ENCODE results near the gene CELSR1.

Gene CELSR1

DNA sequence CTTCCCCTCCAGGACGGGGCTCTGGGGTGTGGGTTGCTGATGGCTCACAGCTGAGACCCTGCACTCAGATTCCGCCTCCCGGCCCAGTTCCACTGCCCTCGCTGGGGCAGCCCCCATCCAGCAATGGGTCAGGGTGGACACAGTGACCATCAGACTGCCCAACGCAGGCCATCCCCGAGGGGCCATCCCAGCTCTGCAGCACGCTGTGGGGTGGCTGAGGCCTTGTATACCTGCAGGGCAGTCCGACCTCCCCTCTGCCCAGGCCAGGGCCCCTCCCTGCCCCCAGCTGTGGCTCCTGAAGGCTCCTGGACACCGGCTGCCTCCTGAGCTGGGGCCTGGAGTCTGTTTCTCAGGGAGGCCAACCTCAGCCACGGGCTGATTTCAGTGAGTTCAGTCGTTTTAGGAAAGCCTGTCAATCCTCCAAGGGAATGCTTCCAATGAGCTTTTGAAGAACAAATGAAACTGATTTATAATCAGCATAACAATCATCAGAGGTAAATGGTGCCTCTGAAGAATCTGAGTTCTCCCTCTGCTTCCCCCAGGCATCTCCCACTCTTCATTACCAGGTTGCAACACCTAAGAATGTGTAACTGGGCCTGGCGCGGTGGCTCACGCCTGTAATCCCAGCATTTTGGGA, 95.1 kb downstream of the CELSR1 start:
- DNase-seq (ENCODE audit: low read depth): no peak

GRCh38 chr22:46439576-46440465, 97.6 kb downstream of the CELSR1 start:
- no peak for DNase-seq (ENCODE audit: low read depth)

DNA sequence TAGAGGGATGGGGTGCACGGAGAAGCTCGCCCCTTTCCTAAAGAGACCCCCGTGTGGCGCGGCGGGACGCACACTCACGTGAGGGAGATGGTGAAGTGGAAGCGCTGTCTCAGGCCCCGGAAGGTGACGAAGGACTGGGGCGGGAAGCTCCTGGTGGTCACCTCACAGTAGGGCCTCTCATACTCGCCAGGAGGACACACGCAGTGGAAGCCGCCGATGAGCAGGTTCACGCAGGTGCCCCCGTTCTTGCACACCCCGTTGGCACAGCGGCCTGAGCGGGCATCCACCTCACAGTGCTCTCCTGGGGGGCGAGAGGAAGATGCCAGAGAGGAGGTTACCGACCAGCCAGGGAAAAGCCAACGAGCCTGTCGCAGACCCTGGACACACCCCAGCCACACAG, 98.3 kb downstream of the CELSR1 start:
- DNase-seq (ENCODE audit: low read depth): no peak

- no peak for DNase-seq (ENCODE audit: low read depth)
Measured at GRCh38 chr22:46437671-46438440, 99.6 kb downstream of the CELSR1 start.

DNA sequence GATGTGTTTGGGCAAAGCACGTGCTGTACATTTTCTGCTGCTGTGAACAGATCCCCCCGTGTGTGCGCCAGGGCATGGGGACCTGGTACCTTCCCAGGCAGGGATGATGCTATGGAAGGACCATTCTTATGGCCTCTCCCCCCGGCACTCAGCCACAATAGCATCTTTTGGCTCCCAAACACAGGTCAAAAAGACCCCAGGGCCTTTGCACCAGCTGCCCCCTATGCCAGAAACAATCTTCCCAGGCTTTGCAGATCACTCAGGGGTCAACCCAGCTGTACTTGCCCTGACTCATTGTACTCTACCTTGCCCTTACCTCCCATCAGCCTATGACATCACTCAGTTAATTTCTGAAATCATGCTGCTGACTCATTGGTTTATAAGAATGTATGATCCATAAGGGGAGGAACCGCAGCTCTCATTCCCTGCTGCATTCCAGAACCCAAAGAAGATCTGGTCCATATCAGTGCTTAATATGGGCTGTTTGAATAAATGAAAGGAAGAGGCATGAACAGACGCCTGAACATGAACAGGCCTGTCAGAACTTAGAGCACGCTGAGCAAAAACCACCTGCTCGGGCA, 100.7 kb downstream of the CELSR1 start:
- no peak for DNase-seq (ENCODE audit: low read depth)

DNA sequence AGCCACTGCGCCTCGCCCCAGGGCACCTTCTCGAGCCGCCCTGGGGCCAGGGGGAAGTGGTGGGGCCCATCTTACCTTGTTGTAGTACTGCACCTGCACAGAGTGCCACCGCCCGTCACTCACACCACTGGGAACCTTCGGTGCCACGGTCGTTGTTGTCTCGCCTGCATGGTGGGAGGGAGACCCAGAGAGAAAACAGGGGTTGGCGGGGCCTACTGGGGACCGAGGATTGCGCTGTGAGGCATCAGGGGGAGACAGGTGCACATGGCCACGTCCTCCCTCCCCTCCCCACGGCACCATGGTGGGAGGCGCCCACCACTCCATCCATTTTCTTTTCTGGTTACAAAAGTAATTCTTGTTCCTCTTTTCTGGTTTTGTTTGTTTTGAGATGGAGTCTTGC, 104.1 kb downstream of the CELSR1 start:
- DNase-seq (ENCODE audit: low read depth): no peak

- DNase-seq (ENCODE audit: low read depth): no peak
Measured at GRCh38 chr22:46432164-46433068, 105.0 kb downstream of the CELSR1 start.

GRCh38 chr22:46430961-46431838, 106.2 kb downstream of the CELSR1 start:
- DNase-seq (ENCODE audit: low read depth): no peak

- DNase-seq (ENCODE audit: low read depth): no peak
Measured at GRCh38 chr22:46429325-46429853, 108.0 kb downstream of the CELSR1 start.

- no peak for DNase-seq (ENCODE audit: low read depth)
Measured at GRCh38 chr22:46428602-46429324, 108.7 kb downstream of the CELSR1 start.

DNA sequence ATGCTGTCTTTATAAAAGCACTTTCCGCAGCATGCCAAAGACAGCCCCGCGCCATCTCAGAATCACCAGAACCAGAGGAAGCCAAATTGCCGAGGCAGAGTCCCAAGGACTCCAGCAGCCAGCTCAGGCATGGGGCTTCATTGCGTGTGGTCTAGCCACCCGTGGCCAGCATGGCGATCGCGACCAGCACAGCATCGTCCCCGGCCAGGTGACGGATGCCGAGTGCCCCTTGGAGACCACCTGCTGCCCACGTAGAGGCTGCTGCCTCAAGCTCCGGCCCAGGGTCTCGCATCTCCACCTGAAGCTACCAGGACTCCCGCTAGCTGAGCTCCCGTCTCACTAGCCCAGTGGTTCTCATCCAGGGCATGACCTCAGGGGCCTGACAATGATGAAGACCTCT, 109.2 kb downstream of the CELSR1 start:
- DNase-seq (ENCODE audit: low read depth): no peak

GRCh38 chr22:46425016-46425415, 112.4 kb downstream of the CELSR1 start:
- DNase-seq (ENCODE audit: low read depth): peak; percentile 30

DNA sequence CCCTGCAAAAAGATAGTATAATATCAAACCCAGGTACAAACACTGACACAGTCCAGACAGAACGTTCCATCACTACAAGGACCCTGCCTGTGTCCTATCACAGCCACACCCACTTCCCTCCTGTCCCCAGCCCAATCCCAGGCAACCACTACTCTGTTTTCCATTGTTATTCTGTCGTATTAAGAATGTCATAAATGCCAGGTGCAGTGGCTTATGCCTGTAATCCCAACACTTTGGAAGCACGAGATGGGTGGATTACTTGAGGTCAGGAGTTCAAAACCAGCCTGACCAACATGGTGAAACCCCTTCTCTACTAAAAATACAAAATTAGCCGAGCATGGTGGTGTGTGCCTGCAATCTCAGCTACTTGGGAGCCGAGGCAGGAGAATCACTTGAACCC, 112.9 kb downstream of the CELSR1 start:
- no peak for DNase-seq (ENCODE audit: low read depth)

GRCh38 chr22:46422896-46423295, 114.5 kb downstream of the CELSR1 start:
- DNase-seq (ENCODE audit: low read depth): no peak

DNA sequence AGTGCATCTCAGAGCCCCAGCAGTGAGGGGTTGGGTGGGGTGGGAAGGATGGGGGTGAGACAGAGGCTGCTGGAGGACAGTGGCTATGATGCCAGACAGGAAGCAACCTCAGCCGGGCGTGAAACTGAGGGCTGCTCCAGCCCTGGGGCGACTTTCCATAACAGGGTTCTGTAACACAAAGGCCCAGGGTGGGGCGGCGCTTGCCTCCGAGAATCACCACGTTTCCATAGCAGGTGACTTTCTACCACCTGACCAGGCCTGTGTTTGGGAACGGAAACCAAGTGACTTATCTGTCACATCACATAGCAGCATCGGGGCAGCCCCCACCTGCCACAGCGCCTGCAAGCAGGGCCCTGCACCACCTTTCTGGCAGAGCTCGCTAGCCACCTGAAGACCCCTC, 116.2 kb downstream of the CELSR1 start:
- no peak for DNase-seq (ENCODE audit: low read depth)

DNA sequence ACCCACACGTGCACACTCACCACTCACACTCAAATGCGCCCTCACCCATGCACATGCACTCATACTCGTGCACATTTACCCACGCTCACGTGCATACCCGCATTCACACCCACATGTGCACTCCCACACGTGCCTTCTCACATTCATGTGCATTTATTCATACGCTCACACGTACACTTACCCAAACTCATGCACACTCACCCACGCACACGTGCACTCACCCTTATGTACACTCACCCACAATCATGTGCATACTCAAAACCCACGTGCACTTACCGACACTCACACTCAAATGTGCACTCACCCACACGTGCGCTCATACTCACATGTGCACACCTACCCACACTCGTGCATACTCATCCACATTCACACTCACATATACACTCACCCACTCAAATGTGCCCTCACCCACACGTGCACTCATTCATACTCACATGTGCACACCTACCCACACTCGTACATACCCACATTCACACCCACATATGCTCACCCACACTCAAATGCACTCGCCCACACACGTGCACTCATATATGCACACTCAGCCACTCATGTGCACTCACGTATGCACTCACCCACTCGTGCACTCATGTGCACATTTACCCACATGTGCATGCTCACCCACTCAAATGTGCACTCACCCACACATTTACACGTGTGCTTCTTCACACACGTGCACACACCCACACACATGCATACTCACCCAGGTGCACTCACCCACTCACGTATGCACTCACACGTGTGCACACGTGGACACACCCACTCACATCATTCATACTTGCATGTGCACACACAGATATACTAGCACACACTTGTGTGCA, 117.5 kb downstream of the CELSR1 start:
- no peak for DNase-seq (ENCODE audit: low read depth)

DNA sequence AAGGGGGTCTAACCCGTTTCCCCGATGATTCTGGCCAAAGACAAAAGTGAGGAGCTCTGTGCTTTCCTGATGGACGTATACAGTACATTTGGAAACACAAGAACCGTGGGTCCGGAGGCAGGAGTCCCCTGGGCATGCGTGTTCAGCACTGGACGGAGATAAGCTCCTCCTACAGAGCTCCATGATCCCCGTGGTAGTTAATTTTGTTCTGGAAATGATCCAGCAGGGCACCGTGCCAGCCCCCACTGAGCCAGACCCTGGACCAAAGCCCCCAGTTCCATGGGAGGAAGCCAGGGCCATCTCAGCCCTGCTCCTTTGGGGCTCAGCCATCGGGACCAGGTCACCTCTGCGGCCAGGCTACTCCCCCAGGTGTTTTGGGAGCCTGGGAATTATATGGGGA, 118.6 kb downstream of the CELSR1 start:
- DNase-seq (ENCODE audit: low read depth): no peak

DNA sequence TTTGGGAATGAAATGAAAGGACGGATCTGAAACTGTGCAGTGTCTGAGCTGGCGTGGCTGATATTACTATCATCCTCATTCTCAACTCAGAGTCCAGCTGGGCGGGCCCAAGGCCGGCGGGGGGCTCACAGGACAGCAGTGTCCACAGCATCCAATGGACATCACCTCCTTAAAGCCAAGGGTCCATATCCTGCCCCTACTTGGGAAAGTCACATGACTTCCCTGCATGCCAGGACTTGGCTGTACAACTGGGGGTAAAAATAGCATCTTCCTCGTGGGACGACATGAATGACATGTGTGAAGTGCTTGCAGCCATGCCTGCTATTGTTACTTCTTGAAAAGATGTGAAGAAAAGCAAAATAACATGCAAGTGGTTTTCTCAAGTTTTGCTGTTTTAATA, 119.7 kb downstream of the CELSR1 start:
- no peak for DNase-seq (ENCODE audit: low read depth)
